Midbrain (tissue), 1 donor: ENCODE measurements around the gene MAN2C1.

Experiments
- DNase-seq: peaks from one replicate; lab custom pipeline; 2025; lab: John Stamatoyannopoulos, UW

The MAN2C1 gene

DNA sequence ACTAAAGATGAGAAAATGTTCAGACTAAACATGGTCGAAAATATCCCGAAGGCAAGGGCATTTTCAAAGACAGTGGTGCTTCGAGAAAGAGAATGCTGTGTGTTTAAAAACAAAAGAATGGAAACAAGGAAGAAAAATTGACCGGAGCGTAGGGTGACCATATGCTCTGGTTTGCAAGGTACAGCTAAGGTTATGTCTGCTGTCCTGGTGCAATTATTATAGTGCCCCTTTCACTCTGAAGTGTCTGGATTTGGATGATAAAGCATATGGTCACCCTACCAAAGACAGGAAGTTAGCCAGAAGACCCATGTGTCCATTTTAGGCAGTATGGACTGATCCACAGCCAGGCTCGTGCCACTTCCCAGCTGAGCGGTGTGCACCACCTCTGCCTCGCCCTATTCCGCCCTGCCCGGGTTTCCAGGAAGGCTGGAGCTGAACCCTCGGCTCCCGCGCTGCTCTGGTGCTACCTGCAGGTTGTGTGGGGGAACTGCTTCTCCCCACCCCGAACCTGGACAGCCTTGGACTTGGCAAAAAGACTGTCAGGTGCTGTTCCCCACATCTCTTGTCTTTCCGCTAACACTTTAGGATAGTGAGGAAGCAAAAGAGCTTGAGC is 60.5 kb downstream of the MAN2C1 start:
- DNase-seq = no peak

DNA sequence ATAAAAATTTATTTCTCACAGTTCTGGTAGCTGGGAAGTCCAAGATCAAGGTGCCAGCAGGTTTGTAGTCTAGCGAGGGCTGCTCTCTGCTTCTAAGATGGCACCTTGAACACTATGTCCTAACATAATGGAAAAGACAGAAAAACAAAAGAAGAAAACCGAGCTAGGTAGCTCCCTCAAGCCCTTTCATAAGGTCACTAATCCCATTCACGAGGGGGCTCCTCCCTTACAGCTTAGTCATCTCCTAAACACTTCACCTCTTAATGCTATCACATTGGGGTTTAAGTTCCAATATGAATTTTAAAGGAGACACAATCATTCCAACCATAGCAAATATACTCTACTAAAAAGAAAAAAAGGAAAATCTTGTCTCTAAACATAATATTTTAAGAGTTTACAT is 62.2 kb downstream of the MAN2C1 start:
- no peak for DNase-seq
